WTC11 (cell line): ENCODE measurements around the gene HAGHL. TPM values are rescaled to one million over a fixed set of nuclear protein-coding genes. Genes with fewer than 3 reads are reported as not detected.

Experiments used
- AFF4 ChIP-seq: sonication (generic); formaldehyde crosslinking; IDR thresholded peaks from 2 replicates; pipeline ENCODE4 v1.8.1; 2023; ENCODE audit warnings: mild to moderate bottlenecking, missing genetic modification reagents, borderline replicate concordance
- CBFB ChIP-seq: sonication (generic); formaldehyde crosslinking; IDR thresholded peaks from 2 replicates; pipeline ENCODE4 v1.8.1; 2022; ENCODE audit warnings: mild to moderate bottlenecking, low read depth, missing genetic modification reagents
- E2F5 ChIP-seq: sonication (generic); formaldehyde crosslinking; IDR thresholded peaks from 2 replicates; pipeline ENCODE4 v1.8.1; 2022; ENCODE audit warnings: mild to moderate bottlenecking, moderate library complexity, missing genetic modification reagents
- EMX1 ChIP-seq: fragments of 250-450 bp; sonication (Bioruptor Pico); IDR thresholded peaks from 2 replicates; pipeline ENCODE4 v1.8.0; 2021; ENCODE audit warnings: mild to moderate bottlenecking
- ERG ChIP-seq: fragments of 250-450 bp; sonication (Bioruptor Pico); IDR thresholded peaks from 2 replicates; pipeline ENCODE4 v1.8.0; 2021; ENCODE audit warnings: mild to moderate bottlenecking
- FOXP1 ChIP-seq: sonication (generic); formaldehyde crosslinking; IDR thresholded peaks from 2 replicates; pipeline ENCODE4 v1.8.0; 2022; ENCODE audit warnings: missing genetic modification reagents, mild to moderate bottlenecking, moderate library complexity, borderline replicate concordance
- GABPB1 ChIP-seq: sonication (generic); formaldehyde crosslinking; IDR thresholded peaks from 2 replicates; pipeline ENCODE4 v1.8.1; 2023; ENCODE audit warnings: mild to moderate bottlenecking, missing genetic modification reagents
- HMGXB4 ChIP-seq: sonication (generic); formaldehyde crosslinking; IDR thresholded peaks from 2 replicates; pipeline ENCODE4 v1.8.1; 2023; ENCODE audit warnings: mild to moderate bottlenecking, moderate library complexity, missing genetic modification reagents
- JUN ChIP-seq: sonication (generic); formaldehyde crosslinking; IDR thresholded peaks from 2 replicates; pipeline ENCODE4 v1.8.0; 2023; ENCODE audit warnings: mild to moderate bottlenecking, missing genetic modification reagents
- NFATC4 ChIP-seq: fragments of 250-450 bp; sonication (Bioruptor Pico); IDR thresholded peaks from 2 replicates; pipeline ENCODE4 v1.9.0; 2021; ENCODE audit warnings: mild to moderate bottlenecking
- OVOL2 ChIP-seq: fragments of 250-450 bp; sonication (Bioruptor Pico); IDR thresholded peaks from 2 replicates; pipeline ENCODE4 v1.9.0; 2021; ENCODE audit warnings: mild to moderate bottlenecking, borderline replicate concordance
- PREB ChIP-seq: sonication (generic); formaldehyde crosslinking; IDR thresholded peaks from 2 replicates; pipeline ENCODE4 v1.8.1; 2022; ENCODE audit warnings: mild to moderate bottlenecking, missing genetic modification reagents, moderate library complexity, borderline replicate concordance
- RORB ChIP-seq: fragments of 250-450 bp; sonication (Bioruptor Pico); IDR thresholded peaks from 2 replicates; pipeline ENCODE4 v1.9.0; 2021; ENCODE audit warnings: mild to moderate bottlenecking
- TCF7 ChIP-seq: sonication (generic); formaldehyde crosslinking; IDR thresholded peaks from 2 replicates; pipeline ENCODE4 v1.8.0; 2022; ENCODE audit warnings: mild to moderate bottlenecking, low read depth, missing genetic modification reagents, moderate library complexity
- TP53 ChIP-seq: sonication (generic); formaldehyde crosslinking; IDR thresholded peaks from 2 replicates; pipeline ENCODE4 v1.8.1; 2023; ENCODE audit warnings: mild to moderate bottlenecking, missing genetic modification reagents
- ZNF281 ChIP-seq: sonication (generic); formaldehyde crosslinking; IDR thresholded peaks from 2 replicates; pipeline ENCODE4 v1.8.0; 2023; ENCODE audit warnings: mild to moderate bottlenecking, missing genetic modification reagents
- ZNF396 ChIP-seq: fragments of 250-450 bp; sonication (Bioruptor Pico); IDR thresholded peaks from 2 replicates; pipeline ENCODE4 v1.8.0; 2021; ENCODE audit warnings: mild to moderate bottlenecking, moderate library complexity, borderline replicate concordance
- total RNA-seq: library from RNA; stranded (reverse); gene quantifications from 3 replicates; pipeline ENCODE4 v1.2.3, GENCODE V29; 2021

HAGHL gene
- total RNA-seq, 1 experiment from 2014 or later: 41.7 TPM

- no peak for TF ChIP-seq ZNF281 (CRISPR knock-in tag)
- TF ChIP-seq E2F5: no peak
- no peak for TF ChIP-seq ZNF396 (CRISPR knock-in tag)
- TF ChIP-seq EMX1 (CRISPR knock-in tag): no peak
- no peak for TF ChIP-seq TCF7 (CRISPR knock-in tag)
- TF ChIP-seq FOXP1: no peak
- TF ChIP-seq OVOL2 (CRISPR knock-in tag): no peak
- no peak for TF ChIP-seq JUN (CRISPR knock-in tag)
- TF ChIP-seq RORB (CRISPR knock-in tag): no peak
- no peak for TF ChIP-seq NFATC4 (CRISPR knock-in tag)
- TF ChIP-seq CBFB (CRISPR knock-in tag): no peak
- no peak for TF ChIP-seq PREB (CRISPR knock-in tag)
- no peak for TF ChIP-seq TP53 (CRISPR knock-in tag)
- TF ChIP-seq AFF4 (CRISPR knock-in tag): no peak
- no peak for TF ChIP-seq ERG (CRISPR knock-in tag)
- TF ChIP-seq GABPB1 (CRISPR knock-in tag): no peak
- TF ChIP-seq HMGXB4 (CRISPR knock-in tag): no peak
These were observed 29.5 kb downstream of the HAGHL start (continued) for GRCh38 chr16:756428-756827.
